ENCODE results near the gene TBC1D2B. TPM values are rescaled to one million over a fixed set of nuclear protein-coding genes. Genes with fewer than 3 reads are reported as not detected.

The TBC1D2B gene
- total and polyA plus RNA-seq, 2 of the 4 experiments (the other 2 are of a cell fraction) = 17.7 to 28.3 TPM

- Histone ChIP-seq H3K9ac (ENCODE audit: low read depth, low read length) (no peak overlapping the region), H2AK9ac (replicated peaks; ENCODE audit: low read depth, low read length, poor library complexity) (no peak overlapping the region), H3K14ac (replicated peaks; ENCODE audit: low read depth, low read length) (no peak overlapping the region), H3K4me2 (ENCODE audit: low read depth, low read length) (no peak overlapping the region), H3K9me3 (ENCODE audit: control insufficient read depth, insufficient read depth, low read length) (no peaks in the 10 kb centered on the region), H3K4me1 (ENCODE audit: control insufficient read depth, insufficient read depth, low read length) (peaks cover 2% of the 10 kb centered on the region; the same call in 1 of the 2 replicates), H3K9me1 (ENCODE audit: insufficient read depth, low read length) (no peaks in the 10 kb centered on the region), H3K56ac (ENCODE audit: extremely low read depth, insufficient read depth, low read length) (no peak overlapping the region), H2BK15ac (ENCODE audit: low read depth, low read length) (no peak overlapping the region), H3K4me3 (ENCODE audit: insufficient read depth, low read depth, low read length) (no peak overlapping the region), H4K5ac (ENCODE audit: low read depth, low read length) (no peak overlapping the region), H3K27ac (ENCODE audit: insufficient read depth, low read length) (no peak overlapping the region), H2AK5ac (ENCODE audit: low read depth, low read length) (no peak overlapping the region; the same call in 1 of the 2 replicates), H3K27me3 (ENCODE audit: control insufficient read depth, insufficient read depth, low read length) (peaks cover 10% of the 10 kb centered on the region), H3K18ac (ENCODE audit: low read depth, low read length) (no peak overlapping the region), H2BK20ac (ENCODE audit: low read depth, low read length) (no peak overlapping the region), H3K36me3 (ENCODE audit: control insufficient read depth, insufficient read depth, low read length) (no peaks in the 10 kb centered on the region), H3K4ac (ENCODE audit: low read depth, low read length) (no peak overlapping the region), H2AFZ (replicated peaks; ENCODE audit: low read length, poor library complexity) (no peak overlapping the region), H4K91ac (ENCODE audit: insufficient read depth, low read depth, low read length) (no peak overlapping the region), H2BK120ac (ENCODE audit: low read depth, low read length) (no peak overlapping the region), H4K8ac (ENCODE audit: low read depth in 2 of 2, low read length in 2 of 2) (no peak overlapping the region), H3K79me1 (ENCODE audit: low read depth in 1 of 2, low read length in 2 of 2) (no peaks in the 10 kb centered on the region), H2BK5ac (ENCODE audit: low read depth, low read length, poor library complexity, severe bottlenecking) (no peak overlapping the region), H3K23ac (ENCODE audit: low read depth, low read length) (no peak overlapping the region), H4K20me1 (ENCODE audit: insufficient read depth, low read length) (peaks cover 8% of the 10 kb centered on the region; the same call in 1 of the 2 replicates)
- DNase-seq = no peak
- ChIA-PET POLR2A (ENCODE audit: unreplicated experiment) (no interaction called here), CTCF (interaction anchor here (0.8 kb wide), 1 partner anchor 138 kb away, joined by 3 read pairs; no protein-coding TSS in a partner anchor)
- 67% methylated on average over 1 of the region's 12 CpGs; no CpG with 5 or more reads in 1 of the 2 experiments for WGBS, 2 experiments (ENCODE audit: extremely low coverage in 2 of 2, insufficient read length in 1 of 2)
- intact Hi-C loops (cut with micrococcal nuclease) (no loop called here), in situ Hi-C loops (cut with MboI; ENCODE audit: low sequenced_read_pairs) (loop anchor here (5.0 kb wide), 1 partner anchor 138 kb away; no protein-coding TSS in a partner anchor), dilution Hi-C loops (cut with HindIII; ENCODE audit: low sequenced_read_pairs, unreplicated experiment) (no loop called here)
- no peak for ATAC-seq (ENCODE audit: low read depth)
- BruUV-seq (replicated peaks) = no TSS peak
- no peak for TF ChIP-seq BHLHE40 (IDR thresholded peaks at IDR 0.05; ENCODE audit: low read depth, low read length)
- no peak for TF ChIP-seq MAZ (IDR thresholded peaks at IDR 0.05; ENCODE audit: borderline replicate concordance, low read depth, low read length)
- no peak for TF ChIP-seq RFX5 (IDR thresholded peaks at IDR 0.05; ENCODE audit: low read depth, low read length)
- TF ChIP-seq RCOR1 (IDR thresholded peaks at IDR 0.05; ENCODE audit: insufficient replicate concordance, low read length) = no peak
- no peak for TF ChIP-seq SMC3 (IDR thresholded peaks at IDR 0.05; ENCODE audit: low read depth, low read length)
- no peak for TF ChIP-seq CHD1 (IDR thresholded peaks at IDR 0.05; ENCODE audit: low read depth, low read length)
- no peak for TF ChIP-seq USF2 (IDR thresholded peaks at IDR 0.05; ENCODE audit: low read depth, low read length)
- no peak for TF ChIP-seq POLR2A (IDR thresholded peaks at IDR 0.05; ENCODE audit: low read depth, low read length)
- no peak for TF ChIP-seq FOS (IDR thresholded peaks at IDR 0.05; ENCODE audit: low read depth, low read length)
- TF ChIP-seq MAFK (IDR thresholded peaks at IDR 0.05; ENCODE audit: low read depth, low read length) = no peak
- TF ChIP-seq RAD21 (IDR thresholded peaks at IDR 0.05; ENCODE audit: low read length) = no peak
- no peak for TF ChIP-seq CTCF (conservative IDR thresholded peaks at IDR 0.05; ENCODE audit: low read depth, low read length)
- TF ChIP-seq MXI1 (IDR thresholded peaks at IDR 0.05; ENCODE audit: borderline replicate concordance, low read depth, low read length) = no peak
- no peak for TF ChIP-seq CEBPB (IDR thresholded peaks at IDR 0.05; ENCODE audit: low read depth, low read length)
Observed at GRCh38 chr15:78104566-78105475, 27.3 kb upstream of the TBC1D2B start.

Measured in IMR-90 (cell line).